Trophoblast cell (in vitro differentiated cells and primary cell): ENCODE results near the gene WWTR1.

Experiments
- DNase-seq, 2 donors: peaks; one replicate each; pipeline ENCODE4 v3.0.0-alpha.2; 2016
- H2AFZ ChIP-seq: 2 replicates; pipeline ENCODE4 v1.6.1; 2013; ENCODE audit warnings: low read length, moderate library complexity, mild to moderate bottlenecking; ENCODE audit not compliant: insufficient read depth, poor library complexity
- H2AK5ac ChIP-seq: 2 replicates; pipeline ENCODE4 v1.6.1; 2013; ENCODE audit warnings: mild to moderate bottlenecking, low read length
- H2BK120ac ChIP-seq: 2 replicates; pipeline ENCODE4 v1.6.1; 2013; ENCODE audit warnings: low read length, mild to moderate bottlenecking, moderate library complexity; ENCODE audit not compliant: insufficient read depth, poor library complexity
- H2BK12ac ChIP-seq: 2 replicates; pipeline ENCODE4 v1.6.1; 2013; ENCODE audit warnings: mild to moderate bottlenecking, low read length, moderate library complexity
- H2BK5ac ChIP-seq: 2 replicates; pipeline ENCODE4 v1.6.1; 2013; ENCODE audit warnings: low read length, low read depth, moderate library complexity, mild to moderate bottlenecking; ENCODE audit not compliant: poor library complexity
- H3K14ac ChIP-seq: 2 replicates; pipeline ENCODE4 v1.6.1; 2013; ENCODE audit warnings: mild to moderate bottlenecking, low read length
- H3K18ac ChIP-seq: 2 replicates; pipeline ENCODE4 v1.6.1; 2013; ENCODE audit warnings: mild to moderate bottlenecking, low read length
- H3K23ac ChIP-seq: 2 replicates; pipeline ENCODE4 v1.6.1; 2013; ENCODE audit warnings: low read length
- H3K27ac ChIP-seq: 2 replicates; pipeline ENCODE4 v1.5.1; 2013; ENCODE audit warnings: low read depth, mild to moderate bottlenecking, inconsistent platforms, low read length, moderate library complexity
- H3K27me3 ChIP-seq: 2 replicates; pipeline ENCODE4 v1.6.1; 2013; ENCODE audit warnings: inconsistent platforms, mild to moderate bottlenecking, low read length, moderate library complexity; ENCODE audit not compliant: insufficient read depth
- H3K36me3 ChIP-seq, 2 experiments: 1 replicate in 1 of 2; 2 replicates in 1 of 2; pipeline ENCODE4 v1.6.1; 2013; ENCODE audit warnings: low read length in 2 of 2, mild to moderate bottlenecking in 2 of 2, moderate library complexity in 1 of 2; ENCODE audit not compliant: insufficient read depth in 2 of 2, control insufficient read depth in 1 of 2
- H3K4ac ChIP-seq: 2 replicates; pipeline ENCODE4 v1.6.1; 2013; ENCODE audit warnings: low read depth, mild to moderate bottlenecking, low read length, moderate library complexity
- H3K4me1 ChIP-seq, 2 experiments: 1 replicate in 1 of 2; 2 replicates in 1 of 2; pipeline ENCODE4 v1.6.1; 2013; ENCODE audit warnings: low read length in 2 of 2, mild to moderate bottlenecking in 2 of 2, moderate library complexity in 1 of 2; ENCODE audit not compliant: insufficient read depth in 2 of 2, control insufficient read depth in 1 of 2
- H3K4me2 ChIP-seq: 2 replicates; pipeline ENCODE4 v1.6.1; 2013; ENCODE audit warnings: inconsistent platforms, mild to moderate bottlenecking, low read length, moderate library complexity
- H3K4me3 ChIP-seq: 2 replicates; pipeline ENCODE4 v1.5.1; 2013; ENCODE audit warnings: mild to moderate bottlenecking, low read depth, low read length, inconsistent platforms
- H3K79me1 ChIP-seq: one replicate; pipeline ENCODE4 v1.6.1; 2013; ENCODE audit warnings: low read length
- H3K79me2 ChIP-seq: 2 replicates; pipeline ENCODE4 v1.6.1; 2013; ENCODE audit warnings: low read length, mild to moderate bottlenecking; ENCODE audit not compliant: control insufficient read depth, insufficient read depth, poor library complexity
- H3K9ac ChIP-seq: 2 replicates; pipeline ENCODE4 v1.6.1; 2013; ENCODE audit warnings: mild to moderate bottlenecking, low read length
- H3K9me3 ChIP-seq: 2 replicates; pipeline ENCODE4 v1.6.1; 2013; ENCODE audit warnings: low read depth, mild to moderate bottlenecking, control low read depth, inconsistent platforms, low read length; ENCODE audit not compliant: insufficient read depth
- H4K12ac ChIP-seq: 2 replicates; pipeline ENCODE4 v1.6.1; 2013; ENCODE audit warnings: low read depth, mild to moderate bottlenecking, low read length, moderate library complexity
- H4K8ac ChIP-seq: 2 replicates; pipeline ENCODE4 v1.6.1; 2013; ENCODE audit warnings: low read depth, mild to moderate bottlenecking, low read length, moderate library complexity
- H4K91ac ChIP-seq: one replicate; pipeline ENCODE4 v1.6.1; 2013; ENCODE audit warnings: low read depth, mild to moderate bottlenecking, low read length, moderate library complexity
- WGBS: extraction: QIAGEN DNeasy Blood & Tissue Kit; methylation state at CpG from one replicate; pipeline ENCODE4 v1.1.7; 2013; ENCODE audit warnings: missing lambda C conversion rate; ENCODE audit not compliant: insufficient read length, insufficient coverage; ENCODE audit errors: extremely low coverage; 5-methylcytosine and 5-hydroxymethylcytosine counted together

WWTR1 gene

GRCh38 chr3:149496891-149497290, 160.9 kb downstream of the WWTR1 start:
- Histone ChIP-seq H4K91ac (no peak overlapping the region), H3K4ac (no peak overlapping the region), H3K14ac (no peak overlapping the region), H2AFZ (no peak overlapping the region), H3K23ac (no peak overlapping the region), H2BK5ac (no peak overlapping the region), H2BK12ac (no peak overlapping the region), H3K4me2 (no peak overlapping the region), H3K4me3 (no peak overlapping the region), H3K4me1 (no peaks in the 10 kb centered on the region), H4K12ac (no peak overlapping the region), H3K79me2 (no peaks in the 10 kb centered on the region), H4K8ac (no peak overlapping the region), H3K27me3 (no peaks in the 10 kb centered on the region), H3K9ac (no peak overlapping the region), H3K9me3 (no peaks in the 10 kb centered on the region), H2AK5ac (no peak overlapping the region), H3K79me1 (no peaks in the 10 kb centered on the region), H2BK120ac (no peak overlapping the region), H3K18ac (no peak overlapping the region), H3K36me3 (no peaks in the 10 kb centered on the region), H3K27ac (no peak overlapping the region)
- no CpG with 5 or more reads among the region's 4 CpGs for WGBS
- no peak for DNase-seq

- H4K91ac ChIP-seq: no peak overlapping the region
- no peak overlapping the region for H3K4me2 ChIP-seq
- H2BK5ac ChIP-seq: no peak overlapping the region
- no peak overlapping the region for H2AFZ ChIP-seq
- no peak overlapping the region for H3K4me3 ChIP-seq
- H4K8ac ChIP-seq: no peak overlapping the region
- H4K12ac ChIP-seq: no peak overlapping the region
- H3K4me1 ChIP-seq: no peaks in the 10 kb centered on the region
- no peaks in the 10 kb centered on the region for H3K79me1 ChIP-seq
- DNase-seq: no peak
- H2AK5ac ChIP-seq: no peak overlapping the region
- no peak overlapping the region for H3K14ac ChIP-seq
- H3K27ac ChIP-seq: no peak overlapping the region
- no peak overlapping the region for H3K4ac ChIP-seq
- WGBS: no CpG with 5 or more reads among the region's 6 CpGs
- no peaks in the 10 kb centered on the region for H3K27me3 ChIP-seq
- H3K79me2 ChIP-seq: no peaks in the 10 kb centered on the region
- H3K36me3 ChIP-seq: no peaks in the 10 kb centered on the region
- no peak overlapping the region for H3K9ac ChIP-seq
- H2BK120ac ChIP-seq: no peak overlapping the region
- H3K18ac ChIP-seq: no peak overlapping the region
- no peak overlapping the region for H3K23ac ChIP-seq
- H2BK12ac ChIP-seq: no peak overlapping the region
- no peaks in the 10 kb centered on the region for H3K9me3 ChIP-seq
Measured at GRCh38 chr3:149495581-149496125, 162.2 kb downstream of the WWTR1 start.

- H3K9me3 ChIP-seq: no peaks in the 10 kb centered on the region
- no peak overlapping the region for H3K18ac ChIP-seq
- H2AFZ ChIP-seq: no peak overlapping the region
- peak; percentile 62 to 86 for DNase-seq
- no peak overlapping the region for H3K14ac ChIP-seq
- no peak overlapping the region for H4K12ac ChIP-seq
- H4K8ac ChIP-seq: no peak overlapping the region
- no peak overlapping the region for H2BK120ac ChIP-seq
- H3K4me2 ChIP-seq: no peak overlapping the region
- WGBS: no CpG with 5 or more reads among the region's 6 CpGs
- H2BK12ac ChIP-seq: no peak overlapping the region
- no peaks in the 10 kb centered on the region for H3K79me1 ChIP-seq
- no peak overlapping the region for H2AK5ac ChIP-seq
- no peaks in the 10 kb centered on the region for H3K27me3 ChIP-seq
- no peak overlapping the region for H3K27ac ChIP-seq
- H2BK5ac ChIP-seq: no peak overlapping the region
- no peak overlapping the region for H3K4me3 ChIP-seq
- no peaks in the 10 kb centered on the region for H3K36me3 ChIP-seq
- no peak overlapping the region for H3K9ac ChIP-seq
- no peak overlapping the region for H4K91ac ChIP-seq
- no peak overlapping the region for H3K23ac ChIP-seq
- H3K4me1 ChIP-seq: no peaks in the 10 kb centered on the region
- no peaks in the 10 kb centered on the region for H3K79me2 ChIP-seq
- no peak overlapping the region for H3K4ac ChIP-seq
Measured at GRCh38 chr3:149494759-149495580, 162.9 kb downstream of the WWTR1 start.

- no peak overlapping the region for H3K9ac ChIP-seq
- H4K12ac ChIP-seq: no peak overlapping the region
- H2BK120ac ChIP-seq: no peak overlapping the region
- whole genome bisulfite sequencing: no CpG with 5 or more reads among the region's 11 CpGs
- no peaks in the 10 kb centered on the region for H3K4me1 ChIP-seq
- H4K91ac ChIP-seq: no peak overlapping the region
- no peak overlapping the region for H4K8ac ChIP-seq
- H3K79me2 ChIP-seq: no peaks in the 10 kb centered on the region
- no peak overlapping the region for H3K18ac ChIP-seq
- H3K14ac ChIP-seq: no peak overlapping the region
- peak; percentile 48 to 93 for DNase-seq
- no peaks in the 10 kb centered on the region for H3K27me3 ChIP-seq
- no peak overlapping the region for H2BK5ac ChIP-seq
- no peaks in the 10 kb centered on the region for H3K9me3 ChIP-seq
- H3K4ac ChIP-seq: no peak overlapping the region
- H3K4me2 ChIP-seq: no peak overlapping the region
- no peaks in the 10 kb centered on the region for H3K36me3 ChIP-seq
- H3K27ac ChIP-seq: no peak overlapping the region
- no peaks in the 10 kb centered on the region for H3K79me1 ChIP-seq
- H3K23ac ChIP-seq: no peak overlapping the region
- H2BK12ac ChIP-seq: no peak overlapping the region
- no peak overlapping the region for H2AFZ ChIP-seq
- no peak overlapping the region for H2AK5ac ChIP-seq
- H3K4me3 ChIP-seq: no peak overlapping the region
Measured at GRCh38 chr3:149494022-149494758, 163.6 kb downstream of the WWTR1 start.
